Neuron (in vitro differentiated cells): ENCODE results near the gene KCNN4.
A peak's percentile ranks its signal among the peaks of the same experiment; 100 is the strongest.
"Not testable (repeated sequence)": the region's sequence is repeated elsewhere in the genome, so short reads cannot be mapped to it uniquely, and the experiment has no call there.

Experiments
- H2AFZ ChIP-seq: one replicate; pipeline ENCODE4 v1.6.1; 2013; ENCODE audit warnings: low read depth, mild to moderate bottlenecking, inconsistent platforms, low read length, moderate library complexity
- H3K27me3 ChIP-seq: one replicate; pipeline ENCODE4 v1.6.1; 2013; ENCODE audit warnings: low read length; ENCODE audit not compliant: insufficient read depth
- H3K36me3 ChIP-seq: one replicate; pipeline ENCODE4 v1.6.1; 2013; ENCODE audit warnings: low read length; ENCODE audit not compliant: insufficient read depth
- H3K4me1 ChIP-seq: one replicate; pipeline ENCODE4 v1.6.1; 2013; ENCODE audit warnings: low read length; ENCODE audit not compliant: insufficient read depth
- H3K4me3 ChIP-seq: 2 replicates; pipeline ENCODE4 v1.5.1; 2013; ENCODE audit warnings: mild to moderate bottlenecking, low read length, moderate library complexity
- H3K9me3 ChIP-seq: one replicate; pipeline ENCODE4 v1.6.1; 2013; ENCODE audit warnings: low read length

KCNN4 gene

DNA sequence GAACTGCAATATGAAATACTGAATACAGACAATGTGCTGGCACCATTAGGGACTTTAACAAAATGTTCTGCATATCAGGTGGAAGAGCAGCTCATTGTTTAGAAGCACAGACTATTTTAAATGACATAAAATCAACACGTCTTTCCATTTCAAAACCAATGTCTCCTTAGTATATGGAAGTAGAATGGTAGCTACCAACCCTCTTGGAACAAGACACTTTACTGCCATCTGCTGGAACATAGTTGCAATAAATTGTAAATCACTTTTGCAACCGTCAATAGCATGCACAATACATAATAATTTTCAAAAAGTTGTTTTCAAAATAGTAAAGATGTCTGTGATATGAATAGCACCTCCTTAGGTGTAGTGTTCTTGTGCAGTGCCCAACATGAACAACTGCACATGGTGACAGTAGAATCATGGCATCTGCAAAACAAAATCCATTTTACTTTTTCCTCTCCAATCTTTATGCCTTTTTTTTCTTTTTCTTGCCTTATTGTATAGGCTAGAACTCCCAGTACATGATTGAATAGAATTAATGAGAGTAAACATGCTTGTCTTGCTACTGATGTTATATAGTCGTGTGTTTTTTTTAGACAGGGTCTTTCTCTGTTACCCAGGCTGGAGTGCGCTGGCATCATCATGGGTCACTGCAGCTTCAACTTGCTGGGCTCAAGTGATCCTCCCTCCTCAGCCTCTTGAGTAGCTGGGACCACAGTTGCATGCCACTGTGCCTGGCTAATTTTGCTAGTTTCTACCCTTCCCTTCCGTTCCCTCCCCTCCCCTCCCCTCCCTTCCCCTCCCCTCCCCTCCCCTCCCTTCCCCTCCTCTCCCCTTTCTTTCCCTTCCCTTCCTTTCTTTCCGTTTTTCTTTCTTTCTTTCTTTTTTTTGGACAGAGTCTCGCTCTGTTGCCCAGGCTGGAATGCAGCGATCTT is 29.3 kb upstream of the KCNN4 start:
- Histone ChIP-seq H3K36me3 (no peaks in the 10 kb centered on the region), H3K4me1 (no peaks in the 10 kb centered on the region), H3K9me3 (no peaks in the 10 kb centered on the region), H3K27me3 (no peaks in the 10 kb centered on the region), H3K4me3 (no peak overlapping the region), H2AFZ (no peak overlapping the region)

DNA sequence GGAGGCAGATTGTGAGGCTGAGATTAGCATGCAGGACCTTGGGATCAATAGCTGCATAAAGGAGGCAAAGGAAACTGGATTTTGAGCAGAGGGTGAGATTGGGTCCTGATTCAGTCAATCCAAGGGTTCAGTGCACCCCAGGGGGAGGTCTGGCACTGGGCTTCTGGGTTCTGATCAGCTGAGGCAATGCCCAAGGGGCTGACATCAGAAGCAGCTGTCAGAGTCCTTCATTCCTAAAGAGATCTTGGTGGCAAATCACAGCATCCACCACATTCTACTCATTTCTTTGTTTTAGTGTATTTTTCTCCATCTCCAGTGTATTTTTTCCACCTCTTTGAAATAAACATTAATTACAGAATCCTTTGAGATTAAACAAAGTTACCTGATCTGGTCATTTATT is 26.9 kb upstream of the KCNN4 start:
- no peak overlapping the region for H2AFZ ChIP-seq
- H3K4me3 ChIP-seq, result no peak overlapping the region
- H3K9me3 ChIP-seq, result peaks cover 1% of the 10 kb centered on the region
- H3K4me1 ChIP-seq, result no peaks in the 10 kb centered on the region
- H3K27me3 ChIP-seq, result no peaks in the 10 kb centered on the region
- no peaks in the 10 kb centered on the region for H3K36me3 ChIP-seq

DNA sequence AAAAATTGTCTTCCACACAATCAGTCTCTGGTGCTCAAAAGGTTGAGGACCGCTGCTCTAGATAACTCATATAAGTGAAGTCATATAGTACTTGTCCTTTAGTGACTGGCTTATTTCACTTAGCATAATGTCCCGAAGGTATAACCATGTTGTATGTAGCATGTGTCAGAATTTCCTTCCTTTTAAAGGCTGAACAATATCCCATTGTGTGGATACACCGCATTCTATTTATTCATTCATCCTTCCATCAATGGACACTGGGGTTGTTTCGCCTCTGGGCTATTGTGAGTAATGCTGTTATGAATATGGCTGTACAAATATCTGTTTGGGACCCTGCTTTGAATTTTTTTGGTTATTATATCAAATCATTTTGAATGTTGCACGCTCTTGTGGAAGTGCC is 26.1 kb upstream of the KCNN4 start:
- Histone ChIP-seq H3K9me3 (peaks cover 1% of the 10 kb centered on the region), H2AFZ (no peak overlapping the region), H3K36me3 (no peaks in the 10 kb centered on the region), H3K4me3 (no peak overlapping the region), H3K27me3 (no peaks in the 10 kb centered on the region), H3K4me1 (no peaks in the 10 kb centered on the region)

DNA sequence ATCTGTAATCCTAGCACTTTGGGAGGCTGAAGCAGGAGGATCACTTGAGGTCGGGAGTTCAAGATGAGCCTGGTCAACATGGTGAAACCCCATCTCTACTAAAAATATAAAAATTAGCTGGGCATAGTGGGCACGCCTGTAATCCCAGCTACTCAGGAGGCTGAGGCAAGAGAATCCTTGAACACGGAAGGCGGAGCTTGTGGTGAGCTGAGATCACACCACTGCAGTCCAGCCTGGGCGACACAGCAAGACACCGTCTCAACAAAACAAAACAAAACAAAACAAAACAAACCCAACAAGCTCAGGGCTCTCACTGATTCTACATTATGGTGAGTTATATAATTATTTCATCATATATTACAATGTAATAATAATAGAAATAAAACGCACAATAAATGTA is 25.6 kb upstream of the KCNN4 start:
- not testable (repeated sequence) for H3K4me3 ChIP-seq, H2AFZ ChIP-seq, H3K36me3 ChIP-seq, H3K9me3 ChIP-seq, H3K4me1 ChIP-seq, H3K27me3 ChIP-seq

DNA sequence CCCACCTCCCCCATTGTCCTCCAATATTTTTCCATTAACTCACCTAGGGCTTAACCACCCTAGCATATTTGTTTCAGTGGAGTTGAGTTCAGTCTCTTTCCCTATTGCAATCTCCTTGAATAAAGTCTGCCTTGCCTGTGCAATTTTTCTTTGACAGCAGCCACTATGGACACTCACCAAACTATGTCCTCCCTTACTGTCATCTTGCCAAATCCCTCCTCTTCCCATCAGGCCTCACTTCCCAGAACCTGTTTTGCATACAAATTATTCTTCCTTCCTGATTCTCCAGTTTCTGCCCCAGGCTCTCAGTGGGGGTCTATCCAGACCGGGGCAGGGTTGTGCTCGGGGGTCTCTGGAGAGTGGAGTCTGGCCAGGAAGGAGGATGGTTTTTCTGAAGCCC is 23.7 kb upstream of the KCNN4 start:
- Histone ChIP-seq H3K36me3 (no peaks in the 10 kb centered on the region), H3K27me3 (peaks cover 12% of the 10 kb centered on the region), H3K4me1 (no peaks in the 10 kb centered on the region), H2AFZ (no peak overlapping the region), H3K4me3 (no peak overlapping the region), H3K9me3 (peaks cover 1% of the 10 kb centered on the region)

DNA sequence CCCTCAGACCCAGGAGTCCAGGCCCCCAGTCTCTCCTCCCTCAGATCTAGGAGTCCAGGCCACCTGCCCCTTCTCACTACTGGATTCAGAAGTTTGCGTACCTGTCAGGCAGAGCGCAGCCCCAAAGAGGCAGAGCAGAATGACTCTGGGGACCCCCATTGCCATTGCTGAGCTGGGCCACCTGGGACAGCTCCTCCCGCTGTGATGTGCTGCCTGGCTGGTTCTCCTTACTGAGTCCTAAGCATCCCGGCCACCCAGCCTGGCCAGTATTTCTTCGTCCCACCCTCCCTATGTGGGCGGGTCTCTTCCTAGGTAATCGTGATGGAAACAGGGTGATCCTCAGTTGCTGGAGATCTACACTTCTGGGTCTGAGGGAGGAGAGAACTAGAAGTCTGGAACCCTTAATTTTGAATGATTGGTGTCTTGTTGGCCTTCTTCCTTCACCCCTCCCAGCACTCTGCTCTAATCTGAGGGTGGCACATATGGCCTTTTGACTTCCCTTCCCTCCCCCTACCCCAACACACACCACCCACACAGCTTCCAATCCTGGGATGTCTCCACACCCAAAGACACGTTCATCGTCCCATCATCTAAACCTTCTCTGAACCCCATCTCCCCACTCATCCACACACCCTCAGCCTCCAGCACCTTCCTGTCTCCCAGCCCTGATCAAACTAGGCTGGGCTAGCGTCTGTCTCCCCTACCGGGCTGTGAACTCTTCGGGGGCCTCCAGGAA is 21.6 kb upstream of the KCNN4 start, which contains the start of gene LYPD5:
TSS of gene LYPD5 (minus strand) at position 232 of the 736 bp plus-strand sequence. CDS start at position 165, 67 bp downstream.
- Histone ChIP-seq H3K4me1 (peaks cover 2% of the 10 kb centered on the region), H3K27me3 (peaks cover 31% of the 10 kb centered on the region), H2AFZ (no peak within 1 kb of the TSS), H3K4me3 (no peak within 1 kb of the TSS), H3K9me3 (peaks cover 3% of the 10 kb centered on the region), H3K36me3 (no peaks in the 10 kb centered on the region)

DNA sequence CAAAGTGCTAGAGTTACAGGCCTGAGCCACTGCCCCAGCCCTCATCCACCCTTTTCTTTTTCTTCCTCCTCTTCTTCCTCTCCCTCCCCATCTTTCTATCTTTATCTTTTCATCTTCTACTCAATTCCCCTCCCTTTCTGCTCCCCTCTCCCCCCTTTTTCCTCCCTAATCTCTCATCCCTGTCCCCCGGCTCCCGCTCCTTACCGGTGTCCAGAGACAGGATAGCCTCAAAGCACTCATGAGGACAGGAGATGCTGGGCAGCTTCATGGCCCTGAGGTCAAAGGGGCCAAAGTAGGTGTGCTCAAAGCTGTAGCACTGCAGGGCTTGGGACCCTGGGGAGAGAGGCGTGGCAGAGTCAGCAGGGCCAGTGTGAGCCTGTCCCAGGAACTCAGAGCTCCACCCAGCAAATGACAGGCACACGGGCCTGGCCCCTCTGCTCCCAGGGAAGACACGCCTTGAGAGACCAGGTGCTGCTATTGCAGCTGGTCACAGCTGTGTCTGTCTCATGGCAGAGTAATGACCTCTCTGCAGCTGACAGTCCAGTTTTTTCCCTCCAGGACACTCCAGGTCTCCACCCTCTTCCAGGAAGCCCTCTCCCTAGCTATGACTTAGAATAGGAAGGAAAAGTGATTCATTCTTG is 18.8 kb upstream of the KCNN4 start:
- no peaks in the 10 kb centered on the region for H3K36me3 ChIP-seq
- peaks cover 2% of the 10 kb centered on the region for H3K4me1 ChIP-seq
- no peak overlapping the region for H3K4me3 ChIP-seq
- H3K27me3 ChIP-seq, result peaks cover 44% of the 10 kb centered on the region
- H2AFZ ChIP-seq, result no peak overlapping the region
- H3K9me3 ChIP-seq, result peaks cover 9% of the 10 kb centered on the region

DNA sequence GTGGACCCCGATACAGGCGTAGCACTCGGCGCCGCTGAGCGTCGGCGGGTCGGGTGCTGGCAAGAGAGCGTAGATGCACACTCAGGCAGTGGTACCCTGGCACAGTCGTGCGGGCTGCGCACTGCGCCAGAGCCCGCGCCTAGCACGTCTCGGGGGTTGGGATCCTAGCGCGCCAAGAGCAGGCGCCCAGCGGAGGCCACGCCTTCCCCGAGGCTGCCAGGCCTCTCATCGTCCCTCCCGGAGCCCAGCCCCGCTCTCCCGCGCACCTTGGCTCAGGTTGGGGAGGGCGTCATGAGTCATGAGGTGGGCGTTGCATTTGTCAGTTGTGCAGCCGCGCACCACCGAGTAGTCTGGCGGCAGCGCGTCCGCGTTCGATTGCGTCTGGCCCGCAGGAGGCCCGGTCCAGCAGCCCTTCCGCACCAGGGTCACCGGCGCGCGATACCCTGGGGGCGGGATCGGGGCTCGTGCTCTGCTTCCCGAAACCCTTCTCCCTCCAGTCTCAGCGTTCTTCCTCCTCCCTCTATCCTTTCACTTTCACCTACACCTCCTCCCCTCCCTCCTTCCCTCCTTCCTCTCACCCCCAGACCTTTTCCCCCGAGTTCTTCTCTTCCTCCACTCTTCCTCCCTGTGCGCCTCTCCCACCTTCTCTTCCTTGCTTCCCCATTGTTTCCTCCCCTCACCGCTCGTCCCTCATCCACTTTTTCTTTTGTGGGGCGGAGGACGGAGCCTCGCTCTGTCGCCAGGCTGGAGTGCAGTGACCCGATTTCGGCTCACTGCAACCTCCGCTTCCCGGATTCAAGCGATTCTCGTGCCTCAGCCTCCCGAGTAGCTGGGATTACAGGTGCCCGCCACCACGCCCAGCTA is 18.0 kb upstream of the KCNN4 start:
- Histone ChIP-seq H3K9me3 (peaks cover 8% of the 10 kb centered on the region), H3K36me3 (no peaks in the 10 kb centered on the region), H2AFZ (peak overlapping the region; percentile 51), H3K4me1 (peaks cover 2% of the 10 kb centered on the region), H3K27me3 (peaks cover 44% of the 10 kb centered on the region), H3K4me3 (peak overlapping the region; percentile 4)

DNA sequence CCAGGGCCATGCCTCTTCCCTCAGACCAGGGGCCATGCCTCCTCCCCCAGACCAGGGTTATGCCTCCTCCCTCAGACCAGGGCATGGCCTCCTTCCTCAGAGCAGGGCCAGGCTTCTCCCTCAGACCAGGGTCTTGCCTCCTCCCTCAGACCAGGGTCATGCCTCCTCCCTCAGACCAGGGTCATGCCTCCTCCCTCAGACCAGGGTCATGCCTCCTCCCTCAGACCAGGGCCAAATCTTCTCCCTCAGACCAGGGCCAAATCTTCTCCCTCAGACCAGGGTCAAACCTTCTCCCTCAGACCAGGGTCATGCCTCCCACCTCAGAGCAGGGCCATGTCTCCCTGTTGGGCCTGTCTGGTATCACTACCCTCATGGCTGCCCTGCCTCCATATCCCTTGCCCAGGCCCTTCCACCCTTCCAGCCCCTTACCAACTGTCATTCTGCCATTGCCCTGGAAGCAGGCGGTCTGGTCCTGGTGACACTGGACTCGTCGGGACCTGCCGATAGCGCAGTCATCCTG is 17.3 kb upstream of the KCNN4 start:
- no peak overlapping the region for H3K4me3 ChIP-seq
- H3K4me1 ChIP-seq, result peaks cover 2% of the 10 kb centered on the region
- peaks cover 8% of the 10 kb centered on the region for H3K9me3 ChIP-seq
- H3K27me3 ChIP-seq, result peaks cover 47% of the 10 kb centered on the region
- no peaks in the 10 kb centered on the region for H3K36me3 ChIP-seq
- no peak overlapping the region for H2AFZ ChIP-seq

DNA sequence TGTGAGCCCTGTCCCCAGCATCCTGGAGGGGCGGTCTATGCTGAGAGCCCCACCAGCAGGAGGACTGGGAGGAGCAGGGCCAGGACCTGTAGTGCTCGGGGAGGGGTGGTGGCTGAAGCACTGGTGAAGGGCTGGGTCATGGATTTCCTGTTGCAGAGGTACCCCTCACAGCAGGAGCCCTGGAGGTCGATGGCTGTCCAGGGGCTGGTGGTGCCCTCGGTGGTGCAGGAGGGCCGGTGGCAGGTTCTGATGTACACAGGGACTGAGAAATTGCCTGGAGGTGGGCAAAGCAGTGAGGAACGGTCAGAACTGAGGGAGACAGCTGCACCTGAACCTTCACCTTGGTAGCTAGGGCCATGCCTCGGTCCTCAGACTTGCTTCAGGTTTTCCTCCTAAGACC is 16.8 kb upstream of the KCNN4 start:
- Histone ChIP-seq H3K4me1 (peaks cover 2% of the 10 kb centered on the region), H2AFZ (no peak overlapping the region), H3K9me3 (peaks cover 8% of the 10 kb centered on the region), H3K4me3 (no peak overlapping the region), H3K36me3 (no peaks in the 10 kb centered on the region), H3K27me3 (peaks cover 47% of the 10 kb centered on the region)

DNA sequence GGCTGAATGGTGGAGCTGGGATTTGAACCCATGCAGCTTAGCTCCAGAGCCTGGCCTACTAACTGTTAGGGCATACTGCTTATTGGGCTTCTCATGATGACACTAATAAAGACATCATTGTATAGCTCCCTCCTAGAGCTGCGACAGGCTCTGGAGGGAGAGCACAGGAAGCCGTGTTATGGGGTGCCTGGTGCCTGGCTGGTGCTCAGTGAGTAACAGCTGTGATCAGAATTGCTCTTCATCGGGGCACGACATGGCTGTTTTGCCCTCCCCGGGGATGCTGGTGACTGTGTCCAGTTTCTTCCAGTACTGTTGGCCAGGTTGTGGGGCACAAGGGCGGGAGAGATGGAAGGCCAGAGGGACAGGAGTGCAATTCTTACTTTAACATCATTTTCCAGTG is 16.3 kb upstream of the KCNN4 start:
- peaks cover 8% of the 10 kb centered on the region for H3K9me3 ChIP-seq
- peaks cover 2% of the 10 kb centered on the region for H3K4me1 ChIP-seq
- H3K27me3 ChIP-seq, result peaks cover 47% of the 10 kb centered on the region
- H2AFZ ChIP-seq, result no peak overlapping the region
- H3K36me3 ChIP-seq, result no peaks in the 10 kb centered on the region
- H3K4me3 ChIP-seq, result no peak overlapping the region

DNA sequence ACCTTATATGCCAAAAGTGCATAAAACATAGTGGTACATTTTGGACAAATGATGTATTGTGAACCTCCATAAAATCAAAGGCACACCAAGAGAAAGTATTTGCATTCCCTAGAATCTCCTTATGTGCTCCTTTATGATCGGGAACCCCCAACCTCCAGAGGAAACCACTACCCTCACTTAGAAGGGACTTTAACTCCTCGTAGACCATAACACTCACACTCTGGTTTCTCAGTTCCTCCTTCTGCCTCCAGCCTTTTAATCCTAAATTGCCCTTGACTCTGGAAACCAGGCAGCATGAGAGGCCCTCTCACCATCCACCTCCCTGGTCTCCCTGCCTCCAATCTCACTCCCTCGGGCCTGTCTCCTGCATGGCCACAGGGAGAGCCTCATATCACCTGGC is 9.8 kb upstream of the KCNN4 start:
- Histone ChIP-seq H3K27me3 (peaks cover 2% of the 10 kb centered on the region), H3K4me3 (no peak overlapping the region), H3K36me3 (no peaks in the 10 kb centered on the region), H3K4me1 (no peaks in the 10 kb centered on the region), H2AFZ (no peak overlapping the region), H3K9me3 (peaks cover 2% of the 10 kb centered on the region)
